Fibroblast of lung (primary cell): ENCODE results near the gene CUBN. TPM values are rescaled to one million over a fixed set of nuclear protein-coding genes. Genes with fewer than 3 reads are reported as not detected.

ENCODE experiments used
- DNase-seq, 2 donors: peaks; one replicate each; pipeline versions ENCODE4 v3.0.0 to v3.0.0-alpha.2; 2010; ENCODE audit warnings: low read depth in 2 of 2
- H2AFZ ChIP-seq: 2 replicates; pipeline ENCODE4 v1.5.1; 2012; ENCODE audit warnings: low read length, control low read depth, inconsistent platforms
- H3K27ac ChIP-seq: 2 replicates; pipeline ENCODE4 v1.5.1; 2011; ENCODE audit warnings: low read length, control low read depth; ENCODE audit not compliant: insufficient read depth
- H3K27me3 ChIP-seq: 2 replicates; pipeline ENCODE4 v1.5.1; 2011; ENCODE audit warnings: mild to moderate bottlenecking, low read length; ENCODE audit not compliant: control insufficient read depth, insufficient read depth
- H3K36me3 ChIP-seq: 2 replicates; pipeline ENCODE4 v1.5.1; 2011; ENCODE audit warnings: low read length; ENCODE audit not compliant: control insufficient read depth, insufficient read depth
- H3K4me1 ChIP-seq: 2 replicates; pipeline ENCODE4 v1.5.1; 2011; ENCODE audit warnings: low read length; ENCODE audit not compliant: control insufficient read depth, insufficient read depth; ENCODE audit errors: extremely low read depth
- H3K4me2 ChIP-seq: 2 replicates; pipeline ENCODE4 v1.5.1; 2011; ENCODE audit warnings: low read length, control low read depth; ENCODE audit not compliant: insufficient read depth; ENCODE audit errors: extremely low read depth
- H3K4me3 ChIP-seq, 4 experiments: fragments of 200-600 bp in 1 of 4; sonication (generic) in 1 of 4; replicated peaks in 1 of 4; 2 replicates each; pipeline ENCODE4 v1.5.1; 2011 to 2016; ENCODE audit warnings: low read length in 4 of 4, low read depth in 3 of 4, mild to moderate bottlenecking in 3 of 4, control low read depth in 2 of 4, inconsistent platforms in 1 of 4, mixed read lengths in 1 of 4; ENCODE audit not compliant: insufficient read depth in 1 of 4; ENCODE audit errors: control extremely low read depth in 1 of 4
- H3K79me2 ChIP-seq: 2 replicates; pipeline ENCODE4 v1.5.1; 2012; ENCODE audit warnings: mild to moderate bottlenecking, low read length, inconsistent platforms; ENCODE audit not compliant: control insufficient read depth, insufficient read depth
- H3K9ac ChIP-seq: 2 replicates; pipeline ENCODE4 v1.5.1; 2011; ENCODE audit warnings: mild to moderate bottlenecking, low read length, control low read depth; ENCODE audit not compliant: insufficient read depth
- H3K9me3 ChIP-seq: 2 replicates; pipeline ENCODE4 v1.5.1; 2012; ENCODE audit warnings: low read depth, low read length; ENCODE audit not compliant: control insufficient read depth, insufficient read depth
- H4K20me1 ChIP-seq: 2 replicates; pipeline ENCODE4 v1.5.1; 2011; ENCODE audit warnings: low read length; ENCODE audit not compliant: control insufficient read depth, insufficient read depth; ENCODE audit errors: extremely low read depth
- CTCF ChIP-seq, 2 donors: IDR thresholded peaks in 1 of 2; conservative IDR thresholded peaks in 1 of 2; 1 replicate in 1 of 2; 2 replicates in 1 of 2; pipeline ENCODE4 v1.5.1; 2011 to 2012; ENCODE audit warnings: low read length in 2 of 2, control low read depth in 1 of 2, inconsistent platforms in 1 of 2, low read depth in 1 of 2, mild to moderate bottlenecking in 1 of 2
- EZH2 ChIP-seq: IDR thresholded peaks from 2 replicates; pipeline ENCODE4 v1.5.1; 2012; ENCODE audit warnings: low read length, control low read depth, mild to moderate bottlenecking; ENCODE audit errors: missing control alignments
- polyA plus RNA-seq, 2 donors: library from polyadenylated mRNA; depleted of rRNA in 1 of 2; stranded (reverse) in 1 of 2; unstranded in 1 of 2; fragments of >200 nt; gene quantifications; 2 replicates each; pipeline ENCODE4 v1.2.1, GENCODE V29; 2011 to 2012; ENCODE audit warnings: missing spikeins in 1 of 2
- total RNA-seq: library from RNA; depleted of rRNA; stranded (reverse); fragments of >200 nt; gene quantifications from 2 replicates; pipeline ENCODE4 v1.2.1, GENCODE V29; 2014

Gene CUBN
- total and polyA plus RNA-seq, 2 donors (not counting 1 experiment from before 2014, with no cell fraction given): 1.3 to 1.5 TPM

GRCh38 chr10:17053061-17053460, 76.5 kb downstream of the CUBN start:
- H3K27ac ChIP-seq: no peak overlapping the region
- DNase-seq: no peak
- H3K4me2 ChIP-seq: no peak overlapping the region
- H3K27me3 ChIP-seq: no peaks in the 10 kb centered on the region
- no peak for TF ChIP-seq EZH2
- TF ChIP-seq CTCF (conservative IDR thresholded peaks at IDR 0.05 in 1 of 2, IDR thresholded peaks at IDR 0.05 in 1 of 2; ENCODE audit: low read depth in 1 of 2, low read length in 2 of 2): no peak
- H3K9ac ChIP-seq: no peak overlapping the region
- H3K4me1 ChIP-seq: peaks cover 3% of the 10 kb centered on the region
- H3K36me3 ChIP-seq: no peaks in the 10 kb centered on the region
- H3K4me3 ChIP-seq: no peak overlapping the region
- H4K20me1 ChIP-seq: no peaks in the 10 kb centered on the region
- H2AFZ ChIP-seq: no peak overlapping the region
- H3K9me3 ChIP-seq: no peaks in the 10 kb centered on the region
- no peaks in the 10 kb centered on the region for H3K79me2 ChIP-seq

- no peak overlapping the region for H3K4me3 ChIP-seq
- no peaks in the 10 kb centered on the region for H3K79me2 ChIP-seq
- no peak overlapping the region for H3K27ac ChIP-seq
- no peaks in the 10 kb centered on the region for H4K20me1 ChIP-seq
- H3K4me1 ChIP-seq: no peaks in the 10 kb centered on the region
- no peak overlapping the region for H2AFZ ChIP-seq
- H3K27me3 ChIP-seq: no peaks in the 10 kb centered on the region
- TF ChIP-seq EZH2 (no peak), CTCF (conservative IDR thresholded peaks at IDR 0.05 in 1 of 2, IDR thresholded peaks at IDR 0.05 in 1 of 2; ENCODE audit: low read depth in 1 of 2, low read length in 2 of 2) (no peak)
- no peak overlapping the region for H3K9ac ChIP-seq
- H3K4me2 ChIP-seq: no peak overlapping the region
- no peaks in the 10 kb centered on the region for H3K9me3 ChIP-seq
- no peaks in the 10 kb centered on the region for H3K36me3 ChIP-seq
- no peak for DNase-seq
These were observed 77.8 kb downstream of the CUBN start for GRCh38 chr10:17051851-17052250.

- Histone ChIP-seq H3K79me2 (no peaks in the 10 kb centered on the region), H3K27me3 (no peaks in the 10 kb centered on the region), H3K36me3 (no peaks in the 10 kb centered on the region), H3K4me2 (no peak overlapping the region), H3K9ac (no peak overlapping the region), H4K20me1 (no peaks in the 10 kb centered on the region), H2AFZ (peak overlapping the region; percentile 26), H3K4me3 (no peak overlapping the region), H3K4me1 (no peaks in the 10 kb centered on the region), H3K27ac (no peak overlapping the region), H3K9me3 (no peaks in the 10 kb centered on the region)
- no peak for DNase-seq
- no peak for TF ChIP-seq EZH2
- TF ChIP-seq CTCF (conservative IDR thresholded peaks at IDR 0.05 in 1 of 2, IDR thresholded peaks at IDR 0.05 in 1 of 2; ENCODE audit: low read depth in 1 of 2, low read length in 2 of 2): no peak
These were observed 80.4 kb downstream of the CUBN start for GRCh38 chr10:17049195-17049594.
